Osteocyte (in vitro differentiated cells): ENCODE results near the gene GRAMD4. TPM values are rescaled to one million over a fixed set of nuclear protein-coding genes. Genes with fewer than 3 reads are reported as not detected.

ENCODE experiments used
- DNase-seq: peaks from one replicate; pipeline ENCODE4 v3.0.0; 2021; ENCODE audit warnings: mixed read lengths; ENCODE audit not compliant: unreplicated experiment; ENCODE audit errors: extremely low spot score
- H3K27ac Mint-ChIP-seq: one replicate; pipeline ENCODE4 v1.8.0; 2021; ENCODE audit warnings: mild to moderate bottlenecking, mixed read lengths; ENCODE audit not compliant: unreplicated experiment
- H3K27me3 Mint-ChIP-seq: one replicate; pipeline ENCODE4 v1.8.0; 2021; ENCODE audit warnings: mixed read lengths; ENCODE audit not compliant: unreplicated experiment
- H3K36me3 Mint-ChIP-seq: one replicate; pipeline ENCODE4 v1.8.0; 2021; ENCODE audit warnings: mixed read lengths; ENCODE audit not compliant: unreplicated experiment
- H3K4me1 Mint-ChIP-seq: one replicate; pipeline ENCODE4 v1.8.0; 2021; ENCODE audit warnings: mixed read lengths; ENCODE audit not compliant: unreplicated experiment
- H3K4me3 Mint-ChIP-seq: one replicate; pipeline ENCODE4 v1.8.0; 2021; ENCODE audit warnings: mild to moderate bottlenecking, moderate library complexity, mixed read lengths; ENCODE audit not compliant: unreplicated experiment
- H3K9me3 Mint-ChIP-seq: one replicate; pipeline ENCODE4 v1.8.0; 2021; ENCODE audit warnings: mixed read lengths; ENCODE audit not compliant: unreplicated experiment
- CTCF ChIP-seq: fragments of 200-600 bp; sonication (generic); IDR thresholded peaks from 2 replicates; pipeline ENCODE4 v1.5.0; 2021; ENCODE audit warnings: antibody characterized with exemption, mild to moderate bottlenecking, moderate library complexity
- total RNA-seq: library from RNA; stranded (reverse); gene quantifications from 2 replicates; pipeline ENCODE4 v1.2.1, GENCODE V29; 2021

GRAMD4 gene
- total RNA-seq, 1 donor from 2014 or later: 37.4 TPM

- H3K4me3 Mint-ChIP-seq: peak overlapping the region; percentile 32
- peaks cover 21% of the 10 kb centered on the region for H3K4me1 Mint-ChIP-seq
- H3K27ac Mint-ChIP-seq: peak overlapping the region; percentile 66
- DNase-seq: no peak
- H3K9me3 Mint-ChIP-seq: no peaks in the 10 kb centered on the region
- TF ChIP-seq CTCF: no peak
- H3K27me3 Mint-ChIP-seq: no peaks in the 10 kb centered on the region
- H3K36me3 Mint-ChIP-seq: no peaks in the 10 kb centered on the region
Measured at GRCh38 chr22:46652847-46653331, 32.7 kb downstream of the GRAMD4 start.

GRCh38 chr22:46653596-46653995, 33.4 kb downstream of the GRAMD4 start:
- Mint-ChIP-seq H3K4me3 (no peak overlapping the region), H3K36me3 (no peaks in the 10 kb centered on the region), H3K9me3 (no peaks in the 10 kb centered on the region), H3K27me3 (no peaks in the 10 kb centered on the region), H3K4me1 (peaks cover 21% of the 10 kb centered on the region), H3K27ac (no peak overlapping the region)
- no peak for TF ChIP-seq CTCF
- DNase-seq: no peak

GRCh38 chr22:46654426-46654825, 34.2 kb downstream of the GRAMD4 start:
- Mint-ChIP-seq H3K36me3 (peaks cover 3% of the 10 kb centered on the region), H3K27me3 (no peaks in the 10 kb centered on the region), H3K4me1 (peaks cover 16% of the 10 kb centered on the region), H3K27ac (no peak overlapping the region), H3K9me3 (no peaks in the 10 kb centered on the region), H3K4me3 (no peak overlapping the region)
- no peak for DNase-seq
- TF ChIP-seq CTCF: no peak

GRCh38 chr22:46654927-46655595, 34.9 kb downstream of the GRAMD4 start:
- Mint-ChIP-seq H3K4me1 (peaks cover 15% of the 10 kb centered on the region), H3K27me3 (no peaks in the 10 kb centered on the region), H3K9me3 (no peaks in the 10 kb centered on the region), H3K36me3 (peaks cover 3% of the 10 kb centered on the region), H3K4me3 (no peak overlapping the region), H3K27ac (no peak overlapping the region)
- no peak for DNase-seq
- no peak for TF ChIP-seq CTCF

GRCh38 chr22:46655861-46656608, 35.8 kb downstream of the GRAMD4 start:
- no peaks in the 10 kb centered on the region for H3K27me3 Mint-ChIP-seq
- no peak overlapping the region for H3K27ac Mint-ChIP-seq
- no peak for TF ChIP-seq CTCF
- H3K9me3 Mint-ChIP-seq: no peaks in the 10 kb centered on the region
- no peak for DNase-seq
- H3K36me3 Mint-ChIP-seq: peaks cover 3% of the 10 kb centered on the region
- no peak overlapping the region for H3K4me3 Mint-ChIP-seq
- peaks cover 15% of the 10 kb centered on the region for H3K4me1 Mint-ChIP-seq
